GM12892 (cell line): ENCODE measurements around the gene SS18L1.

Source experiments
- POLR2A ChIP-seq: IDR thresholded peaks from 2 replicates; pipeline ENCODE4 v1.6.1; 2011; ENCODE audit warnings: low read depth, low read length, control low read depth
- POLR2AphosphoS5 ChIP-seq: IDR thresholded peaks from 2 replicates; pipeline ENCODE4 v1.6.1; 2011; ENCODE audit warnings: low read depth, low read length, control low read depth

DNA sequence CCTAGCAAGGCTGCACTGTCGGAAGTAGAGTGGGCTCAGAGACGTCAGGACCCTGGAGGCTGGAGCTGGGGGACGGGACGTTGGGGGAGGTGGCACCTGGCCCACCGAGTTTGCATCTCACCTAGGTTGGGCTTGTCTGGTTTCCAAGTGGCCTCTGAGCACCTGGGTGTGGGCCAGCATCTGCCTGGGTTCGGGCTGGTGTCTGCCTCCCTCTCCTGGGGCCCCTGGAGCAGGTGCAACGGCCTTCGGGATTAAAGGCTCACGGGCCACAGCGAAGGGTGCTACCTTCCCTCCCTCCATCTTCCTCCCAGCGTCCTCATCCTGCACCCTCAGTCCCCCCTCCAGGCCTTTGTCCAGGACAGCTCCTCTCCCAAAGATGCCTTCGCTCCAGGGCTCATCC, 70.5 kb downstream of the SS18L1 start:
- TF ChIP-seq POLR2A (no peak), POLR2AphosphoS5 (no peak)
